ENCODE data around the gene CRACR2B. TPM values are rescaled to one million over a fixed set of nuclear protein-coding genes. Genes with fewer than 3 reads are reported as not detected.

CRACR2B gene
- total and polyA plus RNA-seq, 10 of the 15 experiments (the other 5 are each of a cell fraction or from before 2014, with no cell fraction given) = 0.10 to 33.7 (median 12.7) TPM

DNA sequence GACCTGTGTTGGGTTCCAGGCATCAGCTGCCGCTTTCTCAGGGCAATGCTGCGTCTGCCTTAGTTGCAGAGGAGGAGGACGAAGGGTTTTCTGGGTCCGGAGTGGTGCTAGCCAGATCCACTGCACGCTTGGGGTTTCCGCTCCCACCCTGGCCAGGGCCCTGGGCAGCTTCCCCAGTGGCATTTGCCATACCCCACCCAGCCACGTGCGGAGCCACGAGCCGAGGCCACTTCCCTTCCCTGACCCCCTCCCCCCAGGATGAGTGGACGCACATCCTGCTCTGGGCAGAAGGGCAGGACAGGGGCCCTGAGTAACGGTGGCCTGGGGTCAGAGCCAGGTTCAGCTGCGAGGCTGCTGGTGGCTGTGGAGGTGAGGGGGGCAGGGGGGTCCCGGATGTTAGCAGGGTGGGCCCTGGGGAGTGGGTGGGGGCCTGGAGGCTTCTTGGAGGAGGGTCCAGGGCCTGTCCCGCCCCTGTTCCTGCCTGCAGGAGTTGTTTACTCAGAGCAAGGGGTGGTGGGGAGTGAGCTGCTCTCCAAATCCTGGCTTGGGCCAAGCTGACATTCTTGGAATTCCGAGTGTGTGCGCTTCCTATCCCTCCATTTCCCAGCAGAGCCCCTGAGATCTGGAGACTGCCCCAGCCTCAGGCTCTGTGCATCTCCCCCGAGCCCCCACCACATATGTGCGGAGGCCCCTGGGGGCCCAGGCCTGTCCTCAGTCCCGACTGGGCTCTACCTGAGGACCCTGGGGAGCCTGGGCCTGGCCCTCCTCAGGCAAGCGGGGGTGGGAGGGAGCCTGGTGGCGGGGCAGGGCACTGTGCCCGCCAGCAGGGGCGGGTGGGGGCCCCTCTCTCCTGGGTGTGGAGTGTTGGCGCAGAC is 16.3 kb downstream of the CRACR2B start:
- intact Hi-C loops (cut with micrococcal nuclease; ENCODE audit: unreplicated experiment) = loop anchor here (5.0 kb wide), 1 partner anchor 68 kb away; the partner anchor contains the start of gene CHID1

More for the DNA sequence above, 16.3 kb downstream of the CRACR2B start:
- H3K27me3 ChIP-seq (replicated peaks in 1 of 2; ENCODE audit: control insufficient read depth in 2 of 2, insufficient read depth in 2 of 2, low read length in 1 of 2) = no peaks in the 10 kb centered on the region; a peak in 1 of 4 replicates
- ChIA-PET RAD21 (ENCODE audit: unreplicated experiment) (interaction anchor here (0.6 to 1.9 kb wide), 7 partner anchors 10 to 541 kb away, joined by 3 to 9 read pairs (median 5); partner anchors contain the start of genes CD151 and RPLP2), CTCF (interaction anchor here (0.8 to 0.9 kb wide), 3 partner anchors 35 to 49 kb away, joined by 3 to 4 read pairs (median 3); partner anchors contain the start of gene RPLP2), SMC1A (ENCODE audit: uncharacterized antibody, unreplicated experiment) (interaction anchor here (1.4 kb wide), 1 partner anchor 84 kb away, joined by 4 read pairs; no protein-coding TSS in a partner anchor), POLR2A (interaction anchor here (0.6 to 2.7 kb wide), 8 partner anchors 9 to 151 kb away, joined by 3 to 12 read pairs (median 4); partner anchors contain the start of gene RPLP2)
- FAIRE-seq (no peak), DNase-seq (ENCODE audit: low read depth, low spot score) (no peak), ATAC-seq (peak; percentile 11)
- H3K9ac ChIP-seq (ENCODE audit: control insufficient read depth, insufficient read depth, low read length) = no peak overlapping the region
- BruUV-seq (replicated peaks) = no TSS peak
- peak overlapping the region; percentile 96 for H3K4me3 ChIP-seq
- H3K4me2 ChIP-seq (ENCODE audit: control insufficient read depth, insufficient read depth) = peak overlapping the region; percentile 48; the same call in 1 of the 2 replicates
- H3K4me1 ChIP-seq (ENCODE audit: control insufficient read depth, insufficient read depth, low read length) = peaks cover 15% of the 10 kb centered on the region
- no peaks in the 10 kb centered on the region for H3K9me3 ChIP-seq (replicated peaks; ENCODE audit: control insufficient read depth, insufficient read depth, low read length)
- 22% methylated on average over 23 of the region's 25 CpGs for WGBS (ENCODE audit: insufficient coverage, insufficient replicate concordance, low lambda C conversion rate, missing lambda C conversion rate)
- peaks cover 20% of the 10 kb centered on the region for H3K79me2 ChIP-seq (ENCODE audit: control insufficient read depth, insufficient read depth, low read length)
- no peak overlapping the region for H3K27ac ChIP-seq (ENCODE audit: control insufficient read depth, insufficient read depth)
- TF ChIP-seq MLLT1 (IDR thresholded peaks at IDR 0.05) (0 out of 2 replicates have a peak, but pooled peaks have one; percentile 34), SPI1 (IDR thresholded peaks at IDR 0.05; ENCODE audit: borderline replicate concordance, insufficient read depth, low read depth, low read length) (peak; percentile 37; the same call in 1 of the 2 replicates), ZBED1 (IDR thresholded peaks at IDR 0.05; ENCODE audit: borderline replicate concordance) (no peak), BHLHE40 (IDR thresholded peaks at IDR 0.05; ENCODE audit: borderline replicate concordance in 1 of 2, low read depth in 2 of 2, low read length in 1 of 2) (peak; percentile 56 to 85; a peak in 3 of 4 replicates), MEF2B (IDR thresholded peaks at IDR 0.05; ENCODE audit: partially characterized antibody, poor library complexity, severe bottlenecking) (peak; percentile 15), HDAC6 (IDR thresholded peaks at IDR 0.05; ENCODE audit: unreplicated experiment) (no peak), IKZF1 (conservative IDR thresholded peaks at IDR 0.05) (peak; percentile 3; the same call in 1 of the 2 replicates)
- TF ChIP-seq, protein P1, sequence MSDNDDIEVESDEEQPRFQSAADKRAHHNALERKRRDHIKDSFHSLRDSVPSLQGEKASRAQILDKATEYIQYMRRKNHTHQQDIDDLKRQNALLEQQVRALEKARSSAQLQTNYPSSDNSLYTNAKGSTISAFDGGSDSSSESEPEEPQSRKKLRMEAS (IDR thresholded peaks at IDR 0.05; ENCODE audit: low read depth, low read length) = no peak
- in situ Hi-C loops (cut with MboI) = loop anchor here (10.0 kb wide), 2 partner anchors 211 to 1011 kb away; partner anchors contain the start of gene LSP1
- no peak overlapping the region for H2AFZ ChIP-seq (ENCODE audit: control insufficient read depth, low read depth, low read length)
- H4K20me1 ChIP-seq (ENCODE audit: control insufficient read depth, insufficient read depth) = no peaks in the 10 kb centered on the region; the same call in 1 of the 2 replicates
- peaks cover 0 to 10% of the 10 kb centered on the region in 2 experiments; a peak in 2 of 4 replicates for H3K36me3 ChIP-seq (ENCODE audit: control insufficient read depth in 2 of 2, insufficient read depth in 2 of 2, low read length in 1 of 2)
